ENCODE measurements around the gene SSTR1. TPM values are rescaled to one million over a fixed set of nuclear protein-coding genes. Genes with fewer than 3 reads are reported as not detected.

Gene SSTR1
- total RNA-seq, 4 donors from 2014 or later: 0.33 to 0.97 (median 0.58) TPM

DNA sequence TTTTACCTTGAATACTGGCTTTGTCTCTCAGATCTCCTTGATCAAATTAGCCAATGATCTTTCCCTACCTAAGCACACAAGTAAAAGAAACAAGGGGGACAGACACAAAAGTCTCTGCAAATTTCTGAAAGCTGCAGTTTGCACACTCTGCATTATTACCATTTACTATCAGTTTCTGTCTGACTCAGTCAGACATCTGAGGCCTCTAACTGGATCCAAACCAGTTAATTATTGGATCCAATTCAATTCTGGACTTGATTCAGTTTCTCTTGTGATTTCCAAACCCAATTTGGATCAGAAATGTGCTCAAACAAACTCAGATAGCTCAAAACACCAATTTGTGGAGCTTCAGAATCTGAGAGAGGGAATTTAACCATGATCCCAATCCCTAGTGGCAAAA, 16.6 kb downstream of the SSTR1 start:
- TF ChIP-seq, protein P1, sequence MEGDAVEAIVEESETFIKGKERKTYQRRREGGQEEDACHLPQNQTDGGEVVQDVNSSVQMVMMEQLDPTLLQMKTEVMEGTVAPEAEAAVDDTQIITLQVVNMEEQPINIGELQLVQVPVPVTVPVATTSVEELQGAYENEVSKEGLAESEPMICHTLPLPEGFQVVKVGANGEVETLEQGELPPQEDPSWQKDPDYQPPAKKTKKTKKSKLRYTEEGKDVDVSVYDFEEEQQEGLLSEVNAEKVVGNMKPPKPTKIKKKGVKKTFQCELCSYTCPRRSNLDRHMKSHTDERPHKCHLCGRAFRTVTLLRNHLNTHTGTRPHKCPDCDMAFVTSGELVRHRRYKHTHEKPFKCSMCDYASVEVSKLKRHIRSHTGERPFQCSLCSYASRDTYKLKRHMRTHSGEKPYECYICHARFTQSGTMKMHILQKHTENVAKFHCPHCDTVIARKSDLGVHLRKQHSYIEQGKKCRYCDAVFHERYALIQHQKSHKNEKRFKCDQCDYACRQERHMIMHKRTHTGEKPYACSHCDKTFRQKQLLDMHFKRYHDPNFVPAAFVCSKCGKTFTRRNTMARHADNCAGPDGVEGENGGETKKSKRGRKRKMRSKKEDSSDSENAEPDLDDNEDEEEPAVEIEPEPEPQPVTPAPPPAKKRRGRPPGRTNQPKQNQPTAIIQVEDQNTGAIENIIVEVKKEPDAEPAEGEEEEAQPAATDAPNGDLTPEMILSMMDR (IDR thresholded peaks at IDR 0.05): no peak
- TF ChIP-seq POLR2A (IDR thresholded peaks at IDR 0.05; ENCODE audit: low read depth) (no peak), EP300 (IDR thresholded peaks at IDR 0.05) (no peak), POLR2AphosphoS5 (IDR thresholded peaks at IDR 0.05) (no peak)
- Histone ChIP-seq H3K4me1 (no peaks in the 10 kb centered on the region), H3K27me3 (no peaks in the 10 kb centered on the region), H3K36me3 (no peaks in the 10 kb centered on the region), H3K27ac (replicated peaks in 1 of 4) (no peak overlapping the region), H3K4me3 (no peak overlapping the region), H3K9me3 (no peaks in the 10 kb centered on the region)
- intact Hi-C loops (cut with DNase I): no loop called here
- no peak for DNase-seq (ENCODE audit: extremely low spot score)

DNA sequence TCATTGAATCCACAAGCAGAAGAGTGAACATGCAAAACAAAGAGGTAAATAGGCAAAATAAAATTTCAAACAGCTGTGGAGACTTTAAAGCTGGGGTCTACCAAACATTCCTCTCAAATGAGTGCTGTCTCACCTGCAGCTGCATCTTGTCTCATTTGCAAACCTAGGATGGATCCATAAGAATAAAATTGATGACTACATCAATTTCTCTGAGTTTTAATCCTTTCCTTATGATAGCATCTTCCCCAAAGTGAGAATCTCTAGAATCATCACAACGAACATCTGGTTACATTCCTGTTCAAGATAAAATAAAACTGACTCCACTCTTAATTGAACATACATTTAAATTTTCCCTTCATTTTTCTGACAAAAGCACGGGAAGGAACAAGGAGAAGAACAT, 18.2 kb downstream of the SSTR1 start:
- Histone ChIP-seq H3K27ac (replicated peaks in 1 of 4) (no peak overlapping the region), H3K9me3 (no peaks in the 10 kb centered on the region), H3K36me3 (no peaks in the 10 kb centered on the region), H3K4me3 (no peak overlapping the region), H3K27me3 (no peaks in the 10 kb centered on the region), H3K4me1 (no peaks in the 10 kb centered on the region)
- DNase-seq (ENCODE audit: extremely low spot score): no peak
- 66% methylated on average over 2 of the region's 2 CpGs for WGBS
- TF ChIP-seq POLR2AphosphoS5 (IDR thresholded peaks at IDR 0.05): no peak
- no peak for TF ChIP-seq EP300 (IDR thresholded peaks at IDR 0.05)
- TF ChIP-seq, protein P1 (IDR thresholded peaks at IDR 0.05): no peak
- no peak for TF ChIP-seq POLR2A (IDR thresholded peaks at IDR 0.05; ENCODE audit: low read depth)
- intact Hi-C loops (cut with DNase I): no loop called here

DNA sequence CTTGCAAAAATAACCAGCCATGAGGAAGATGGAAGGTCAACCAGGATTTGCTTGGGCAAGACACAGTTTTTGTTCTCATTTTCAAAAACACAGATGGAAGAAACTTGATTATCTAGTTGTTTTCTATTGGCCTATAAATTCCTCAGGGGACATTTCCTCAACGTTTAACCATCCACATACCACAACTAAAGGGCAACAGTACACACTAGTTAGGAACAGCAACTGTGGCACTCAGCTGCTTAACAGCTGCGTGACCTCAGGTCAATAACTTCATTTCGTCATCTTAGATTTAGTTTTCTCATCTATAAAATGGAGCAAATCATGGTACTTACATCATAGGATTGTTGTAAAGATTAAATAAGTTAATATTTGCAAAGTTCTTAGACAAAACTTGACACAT, 18.7 kb downstream of the SSTR1 start:
- intact Hi-C loops (cut with DNase I): no loop called here
- Histone ChIP-seq H3K4me3 (no peak overlapping the region), H3K9me3 (no peaks in the 10 kb centered on the region), H3K4me1 (no peaks in the 10 kb centered on the region), H3K27me3 (no peaks in the 10 kb centered on the region), H3K36me3 (no peaks in the 10 kb centered on the region), H3K27ac (replicated peaks in 1 of 4) (no peak overlapping the region)
- no peak for DNase-seq (ENCODE audit: extremely low spot score)
- 66% methylated on average over 3 of the region's 3 CpGs for WGBS
- no peak for TF ChIP-seq POLR2A (IDR thresholded peaks at IDR 0.05; ENCODE audit: low read depth)
- TF ChIP-seq, protein P1 (IDR thresholded peaks at IDR 0.05): no peak
- TF ChIP-seq EP300 (IDR thresholded peaks at IDR 0.05): no peak
- no peak for TF ChIP-seq POLR2AphosphoS5 (IDR thresholded peaks at IDR 0.05)

DNA sequence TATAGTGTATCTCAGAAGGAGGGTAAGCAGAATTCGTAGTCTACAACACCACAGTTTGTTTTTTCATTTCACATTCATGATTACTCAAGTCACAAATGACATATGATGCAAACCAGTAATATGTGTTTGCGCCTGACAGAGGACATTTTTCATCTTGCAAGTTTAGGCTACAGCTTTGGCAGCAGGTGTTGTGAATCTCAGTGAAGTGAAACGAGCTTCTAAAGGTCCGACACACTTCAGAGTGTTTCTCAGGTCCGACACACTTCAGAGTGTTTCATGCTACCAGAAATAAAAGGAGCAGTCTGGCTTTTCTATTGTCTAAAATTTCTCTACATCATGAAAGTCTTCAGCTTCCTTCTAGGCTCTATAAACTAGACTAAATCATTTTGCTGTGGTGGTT, 25.5 kb downstream of the SSTR1 start:
- TF ChIP-seq EP300 (IDR thresholded peaks at IDR 0.05): no peak
- TF ChIP-seq, protein P1 (IDR thresholded peaks at IDR 0.05): no peak
- TF ChIP-seq POLR2A (IDR thresholded peaks at IDR 0.05; ENCODE audit: low read depth): no peak
- TF ChIP-seq POLR2AphosphoS5 (IDR thresholded peaks at IDR 0.05): no peak
- Histone ChIP-seq H3K9me3 (no peaks in the 10 kb centered on the region), H3K36me3 (no peaks in the 10 kb centered on the region), H3K4me1 (no peaks in the 10 kb centered on the region), H3K4me3 (no peak overlapping the region), H3K27me3 (no peaks in the 10 kb centered on the region), H3K27ac (replicated peaks in 1 of 4) (no peak overlapping the region)
- intact Hi-C loops (cut with DNase I): no loop called here
- WGBS: 34% methylated on average over 5 of the region's 5 CpGs
- no peak for DNase-seq (ENCODE audit: extremely low spot score)

DNA sequence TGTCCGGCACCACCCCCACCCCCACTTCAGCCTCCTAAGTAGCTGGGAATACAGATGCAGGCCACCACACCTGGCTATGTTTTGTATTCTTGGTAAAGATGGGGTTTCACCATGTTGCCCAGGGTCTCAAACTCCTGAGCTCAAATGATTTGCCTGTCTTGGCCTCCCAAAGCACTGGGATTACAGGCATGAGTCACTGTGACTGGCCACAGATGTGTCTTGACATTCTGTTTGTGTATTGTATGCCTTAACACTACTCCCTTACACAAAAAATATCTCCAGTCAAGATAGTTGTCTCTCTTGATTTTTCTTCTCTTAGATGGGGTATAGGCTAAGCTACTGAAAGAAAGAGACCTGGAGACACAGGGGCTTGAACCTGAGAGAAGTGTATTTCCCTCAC, 30.6 kb downstream of the SSTR1 start:
- Histone ChIP-seq H3K36me3 (no peaks in the 10 kb centered on the region), H3K4me1 (no peaks in the 10 kb centered on the region), H3K27me3 (no peaks in the 10 kb centered on the region), H3K9me3 (no peaks in the 10 kb centered on the region), H3K4me3 (no peak overlapping the region), H3K27ac (replicated peaks in 1 of 4) (no peak overlapping the region)
- 70% methylated on average over 1 of the region's 1 CpG for WGBS
- TF ChIP-seq, protein P1 (IDR thresholded peaks at IDR 0.05): no peak
- TF ChIP-seq POLR2A (IDR thresholded peaks at IDR 0.05; ENCODE audit: low read depth): no peak
- no peak for TF ChIP-seq POLR2AphosphoS5 (IDR thresholded peaks at IDR 0.05)
- no peak for TF ChIP-seq EP300 (IDR thresholded peaks at IDR 0.05)
- no peak for DNase-seq (ENCODE audit: extremely low spot score)
- intact Hi-C loops (cut with DNase I): no loop called here

All from esophagus muscularis mucosa (tissue), 4 donors.